Activated CD4-positive, alpha-beta memory T cell treated with anti-CD3 and anti-CD28 coated beads for 36 hours (primary cell): ENCODE results near the gene MCM3AP. TPM values are rescaled to one million over a fixed set of nuclear protein-coding genes. Genes with fewer than 3 reads are reported as not detected.
"Not testable (repeated sequence)": the region's sequence is repeated elsewhere in the genome, so short reads cannot be mapped to it uniquely, and the experiment has no call there.

Source experiments
- CTCF ChIA-PET: fragments of 350-600 bp; sonication (Branson Sonifier 250); formaldehyde crosslinking; loops from one replicate; lab custom pipeline; 2021; ENCODE audit warnings: antibody characterized with exemption, inconsistent platforms; lab: Charles Lee
- POLR2A ChIA-PET: fragments of 350-600 bp; sonication (Branson Sonifier 250); formaldehyde crosslinking; loops from one replicate; lab custom pipeline; 2021; ENCODE audit warnings: antibody characterized with exemption; lab: Charles Lee
- DNase-seq: peaks from one replicate; pipeline ENCODE4 v3.0.0-alpha.2; 2020
- H3K27ac Mint-ChIP-seq: one replicate; pipeline ENCODE4 v1.8.0; 2021; ENCODE audit warnings: mixed read lengths
- H3K27me3 Mint-ChIP-seq: one replicate; pipeline ENCODE4 v1.8.0; 2021; ENCODE audit warnings: mixed read lengths
- H3K36me3 Mint-ChIP-seq: one replicate; pipeline ENCODE4 v1.8.0; 2021; ENCODE audit warnings: mixed read lengths
- H3K4me1 Mint-ChIP-seq: one replicate; pipeline ENCODE4 v1.8.0; 2021; ENCODE audit warnings: low read depth, mixed read lengths
- H3K4me3 Mint-ChIP-seq: one replicate; pipeline ENCODE4 v1.8.0; 2021; ENCODE audit warnings: mild to moderate bottlenecking, mixed read lengths
- H3K9me3 Mint-ChIP-seq: one replicate; pipeline ENCODE4 v1.8.0; 2021; ENCODE audit warnings: mixed read lengths
- intact Hi-C: fragments of 100-400 bp; cut with micrococcal nuclease; formaldehyde crosslinking; loops from one replicate; pipeline ENCODE4 v1.15.1; 2023
- total RNA-seq, 2 experiments: library from RNA; stranded (reverse); gene quantifications; one replicate each; pipeline ENCODE4 v1.2.3, GENCODE V29; 2021

The MCM3AP gene
- total RNA-seq, 2 experiments from 2014 or later: 117 to 126 TPM

- ChIA-PET CTCF (no interaction called here), POLR2A (no interaction called here)
- intact Hi-C loops: no loop called here
- no peak for DNase-seq
- H3K4me3 Mint-ChIP-seq: no peak overlapping the region
- H3K4me1 Mint-ChIP-seq: no peaks in the 10 kb centered on the region
- no peaks in the 10 kb centered on the region for H3K27me3 Mint-ChIP-seq
- no peak overlapping the region for H3K27ac Mint-ChIP-seq
- peaks cover 3% of the 10 kb centered on the region for H3K36me3 Mint-ChIP-seq
- H3K9me3 Mint-ChIP-seq: no peaks in the 10 kb centered on the region
Observed at GRCh38 chr21:46210378-46211136, 74.9 kb downstream of the MCM3AP start.

DNA sequence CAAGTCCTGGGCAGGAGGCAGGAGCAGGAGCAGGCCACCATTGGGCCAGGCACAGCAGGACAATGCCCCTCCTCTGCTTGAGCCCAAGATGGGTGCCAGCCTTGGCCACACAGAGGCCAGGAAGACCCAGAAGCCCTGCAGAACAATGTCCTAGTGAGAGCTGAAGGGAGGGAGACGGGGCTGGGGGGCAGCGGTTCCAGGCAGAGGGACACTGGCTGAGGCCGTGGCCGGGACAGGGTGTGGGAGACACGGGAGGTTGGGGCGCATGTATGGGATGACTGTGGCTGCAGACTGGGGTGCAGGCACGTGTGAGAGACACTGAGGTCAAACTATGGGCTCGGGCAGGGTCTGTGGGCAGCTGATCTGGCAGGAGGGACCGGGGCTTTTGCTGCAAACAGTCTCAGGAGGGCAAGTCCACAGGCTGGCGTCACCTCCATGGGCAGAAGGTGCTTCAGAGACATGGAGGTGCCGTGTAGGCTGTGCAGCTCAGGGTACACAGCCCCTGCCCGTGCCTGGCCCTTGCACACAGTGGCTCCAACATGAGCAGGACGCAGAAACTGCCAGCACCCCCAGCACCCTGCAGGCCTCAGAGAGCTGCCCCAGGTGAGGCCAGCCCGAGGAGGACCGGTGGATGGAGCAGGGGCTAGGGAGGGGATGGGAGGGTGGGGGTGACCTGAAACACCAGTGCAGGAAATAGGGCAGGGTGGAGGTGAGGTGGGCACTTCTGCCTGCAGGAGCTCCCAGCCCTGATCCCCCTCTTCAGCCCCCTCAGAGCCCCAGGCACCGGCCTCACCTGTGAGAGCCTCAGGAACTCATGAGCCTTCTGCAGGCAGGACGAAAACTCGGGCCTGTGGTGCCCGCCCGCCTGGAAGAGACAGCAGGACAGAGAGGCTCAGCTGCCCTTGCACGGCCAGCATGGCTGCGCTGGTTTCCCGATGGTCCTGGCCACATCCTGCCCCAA is 76.4 kb downstream of the MCM3AP start:
- peaks cover 6% of the 10 kb centered on the region for H3K36me3 Mint-ChIP-seq
- no peak overlapping the region for H3K27ac Mint-ChIP-seq
- CTCF ChIA-PET: no interaction called here
- H3K27me3 Mint-ChIP-seq: no peaks in the 10 kb centered on the region
- no peaks in the 10 kb centered on the region for H3K9me3 Mint-ChIP-seq
- POLR2A ChIA-PET: no interaction called here
- intact Hi-C loops: no loop called here
- no peak overlapping the region for H3K4me3 Mint-ChIP-seq
- no peaks in the 10 kb centered on the region for H3K4me1 Mint-ChIP-seq
- DNase-seq: no peak

DNA sequence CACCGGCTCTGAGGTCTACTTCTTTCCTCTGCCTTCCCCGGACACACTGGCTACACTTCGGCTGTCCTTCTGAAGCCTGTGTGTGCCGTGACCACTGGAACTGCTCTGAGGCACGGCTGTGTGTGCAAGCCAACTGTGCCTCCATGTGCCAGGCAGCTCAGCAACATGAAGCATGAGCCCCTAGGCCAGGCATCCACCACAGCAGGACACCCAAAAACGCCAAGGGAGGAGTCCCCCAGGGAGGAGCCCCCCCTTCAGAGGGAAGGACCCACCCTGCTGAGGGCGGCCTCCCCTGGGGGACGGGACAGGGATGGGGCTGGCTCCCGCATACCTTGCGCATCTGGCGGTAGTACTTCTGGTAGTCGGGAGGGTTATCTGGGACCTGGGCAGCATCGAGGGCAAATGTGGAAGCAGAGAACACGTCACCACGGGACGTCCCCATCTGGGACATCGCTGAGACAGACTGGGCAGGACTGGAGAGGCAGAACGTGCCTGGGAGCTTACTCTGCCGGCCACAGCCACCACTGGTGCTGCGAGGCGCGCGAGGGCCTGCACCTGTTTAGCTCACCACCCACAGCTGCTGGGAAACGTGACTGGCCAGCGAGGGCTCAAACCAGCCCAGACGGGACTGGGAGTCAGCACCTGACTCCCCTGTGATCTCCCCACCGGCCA is 77.4 kb downstream of the MCM3AP start:
- no peak overlapping the region for H3K4me3 Mint-ChIP-seq
- no peaks in the 10 kb centered on the region for H3K27me3 Mint-ChIP-seq
- no peak overlapping the region for H3K27ac Mint-ChIP-seq
- DNase-seq: no peak
- ChIA-PET POLR2A (no interaction called here), CTCF (no interaction called here)
- no peaks in the 10 kb centered on the region for H3K9me3 Mint-ChIP-seq
- intact Hi-C loops: no loop called here
- H3K4me1 Mint-ChIP-seq: no peaks in the 10 kb centered on the region
- H3K36me3 Mint-ChIP-seq: peaks cover 6% of the 10 kb centered on the region

GRCh38 chr21:46207006-46207919 is 78.1 kb downstream of the MCM3AP start:
- DNase-seq: no peak
- no peaks in the 10 kb centered on the region for H3K9me3 Mint-ChIP-seq
- no peaks in the 10 kb centered on the region for H3K27me3 Mint-ChIP-seq
- peaks cover 6% of the 10 kb centered on the region for H3K36me3 Mint-ChIP-seq
- no peak overlapping the region for H3K4me3 Mint-ChIP-seq
- intact Hi-C loops: no loop called here
- no peak overlapping the region for H3K27ac Mint-ChIP-seq
- ChIA-PET CTCF (interaction anchor here (1.0 kb wide), 1 partner anchor 64 kb away, joined by 4 read pairs; no protein-coding TSS in a partner anchor), POLR2A (no interaction called here)
- H3K4me1 Mint-ChIP-seq: no peaks in the 10 kb centered on the region

GRCh38 chr21:46206163-46207005 is 79.0 kb downstream of the MCM3AP start:
- Mint-ChIP-seq H3K27ac (no peak overlapping the region), H3K27me3 (no peaks in the 10 kb centered on the region), H3K9me3 (no peaks in the 10 kb centered on the region), H3K36me3 (peaks cover 6% of the 10 kb centered on the region), H3K4me3 (no peak overlapping the region), H3K4me1 (no peaks in the 10 kb centered on the region)
- ChIA-PET CTCF (interaction anchor here (1.0 kb wide), 1 partner anchor 63 kb away, joined by 4 read pairs; no protein-coding TSS in a partner anchor), POLR2A (no interaction called here)
- intact Hi-C loops: no loop called here
- no peak for DNase-seq

DNA sequence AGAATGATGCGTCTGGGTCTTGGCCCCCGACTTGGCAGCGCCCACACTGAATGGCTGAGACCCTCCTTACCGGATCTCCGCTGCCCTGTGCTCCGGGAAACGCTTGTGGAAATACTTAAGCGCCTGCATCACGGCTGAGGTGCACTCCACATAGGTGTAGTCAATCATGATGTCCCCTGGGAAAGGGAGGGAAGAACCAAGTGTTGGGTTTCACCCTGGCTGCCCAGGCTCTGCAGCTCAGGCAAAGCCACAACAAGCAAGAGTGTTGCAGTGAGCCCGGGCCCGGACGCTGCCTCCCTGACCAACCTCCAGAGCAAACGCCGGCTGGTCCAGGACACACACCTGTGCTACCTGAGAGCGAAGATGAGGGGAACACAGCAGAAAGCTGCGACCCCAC is 79.6 kb downstream of the MCM3AP start:
- Mint-ChIP-seq H3K4me3 (no peak overlapping the region), H3K27ac (no peak overlapping the region), H3K4me1 (no peaks in the 10 kb centered on the region), H3K36me3 (peaks cover 6% of the 10 kb centered on the region), H3K9me3 (no peaks in the 10 kb centered on the region), H3K27me3 (no peaks in the 10 kb centered on the region)
- ChIA-PET POLR2A (no interaction called here), CTCF (no interaction called here)
- DNase-seq: no peak
- intact Hi-C loops: no loop called here

DNA sequence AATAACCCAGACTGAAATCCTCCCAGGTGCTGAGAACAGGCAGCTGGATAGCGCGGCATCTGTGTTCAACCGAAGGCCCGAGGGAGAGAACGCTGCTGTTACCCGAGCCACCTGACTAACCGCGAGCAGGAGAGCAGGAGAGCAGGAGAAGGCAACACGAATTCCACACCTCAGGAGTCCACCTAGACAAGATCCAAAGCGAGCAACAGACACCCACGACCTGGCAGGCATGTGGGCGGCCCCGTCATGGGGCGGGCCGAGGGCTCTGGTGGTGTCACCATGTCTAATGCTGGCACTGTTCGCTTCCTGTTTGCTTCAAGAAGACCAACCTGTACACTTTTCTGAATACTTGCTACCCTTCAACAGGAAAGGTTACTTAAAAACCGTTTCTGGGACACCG is 80.2 kb downstream of the MCM3AP start:
- DNase-seq: no peak
- no peak overlapping the region for H3K27ac Mint-ChIP-seq
- H3K9me3 Mint-ChIP-seq: no peaks in the 10 kb centered on the region
- intact Hi-C loops: no loop called here
- no peak overlapping the region for H3K4me3 Mint-ChIP-seq
- no peaks in the 10 kb centered on the region for H3K27me3 Mint-ChIP-seq
- ChIA-PET CTCF (no interaction called here), POLR2A (no interaction called here)
- H3K4me1 Mint-ChIP-seq: no peaks in the 10 kb centered on the region
- peaks cover 6% of the 10 kb centered on the region for H3K36me3 Mint-ChIP-seq

- no peak overlapping the region for H3K4me3 Mint-ChIP-seq
- H3K27me3 Mint-ChIP-seq: no peaks in the 10 kb centered on the region
- intact Hi-C loops: no loop called here
- no peaks in the 10 kb centered on the region for H3K9me3 Mint-ChIP-seq
- DNase-seq: no peak
- peaks cover 19% of the 10 kb centered on the region for H3K36me3 Mint-ChIP-seq
- H3K4me1 Mint-ChIP-seq: no peaks in the 10 kb centered on the region
- CTCF ChIA-PET: interaction anchor here (0.6 kb wide), 1 partner anchor 65 kb away, joined by 3 read pairs; no protein-coding TSS in a partner anchor
- no peak overlapping the region for H3K27ac Mint-ChIP-seq
- POLR2A ChIA-PET: no interaction called here
Observed at GRCh38 chr21:46203203-46203600, 82.2 kb downstream of the MCM3AP start.

DNA sequence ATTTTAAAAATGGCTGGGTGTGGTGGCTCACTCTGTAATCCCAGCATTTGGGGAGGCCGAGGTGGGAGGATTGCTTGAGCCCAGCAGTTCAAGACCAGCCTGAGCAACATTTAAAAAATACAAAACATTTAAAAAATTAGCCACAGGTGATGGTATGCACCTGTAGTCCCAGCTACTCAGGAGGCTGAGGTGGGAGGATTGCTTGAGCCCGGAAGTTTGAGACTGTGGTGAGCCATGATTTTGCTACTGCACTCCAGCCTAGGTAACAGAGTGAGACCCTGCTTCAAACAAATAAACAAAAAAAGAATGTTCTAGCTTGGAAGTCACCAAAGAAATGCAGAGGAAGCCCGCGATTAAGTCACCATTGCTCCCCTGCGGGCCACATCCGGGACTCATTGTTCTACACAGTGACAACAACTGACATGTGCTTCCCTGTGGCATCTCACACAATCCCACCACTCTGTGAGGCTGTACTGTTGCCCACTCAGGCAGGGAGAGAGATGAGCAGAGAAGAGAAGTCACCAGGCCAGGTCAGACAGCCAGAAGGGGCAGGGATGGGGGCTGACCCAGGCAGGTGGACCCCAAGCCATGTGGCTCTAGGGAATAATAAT is 82.7 kb downstream of the MCM3AP start:
- no peak overlapping the region for H3K27ac Mint-ChIP-seq

DNA sequence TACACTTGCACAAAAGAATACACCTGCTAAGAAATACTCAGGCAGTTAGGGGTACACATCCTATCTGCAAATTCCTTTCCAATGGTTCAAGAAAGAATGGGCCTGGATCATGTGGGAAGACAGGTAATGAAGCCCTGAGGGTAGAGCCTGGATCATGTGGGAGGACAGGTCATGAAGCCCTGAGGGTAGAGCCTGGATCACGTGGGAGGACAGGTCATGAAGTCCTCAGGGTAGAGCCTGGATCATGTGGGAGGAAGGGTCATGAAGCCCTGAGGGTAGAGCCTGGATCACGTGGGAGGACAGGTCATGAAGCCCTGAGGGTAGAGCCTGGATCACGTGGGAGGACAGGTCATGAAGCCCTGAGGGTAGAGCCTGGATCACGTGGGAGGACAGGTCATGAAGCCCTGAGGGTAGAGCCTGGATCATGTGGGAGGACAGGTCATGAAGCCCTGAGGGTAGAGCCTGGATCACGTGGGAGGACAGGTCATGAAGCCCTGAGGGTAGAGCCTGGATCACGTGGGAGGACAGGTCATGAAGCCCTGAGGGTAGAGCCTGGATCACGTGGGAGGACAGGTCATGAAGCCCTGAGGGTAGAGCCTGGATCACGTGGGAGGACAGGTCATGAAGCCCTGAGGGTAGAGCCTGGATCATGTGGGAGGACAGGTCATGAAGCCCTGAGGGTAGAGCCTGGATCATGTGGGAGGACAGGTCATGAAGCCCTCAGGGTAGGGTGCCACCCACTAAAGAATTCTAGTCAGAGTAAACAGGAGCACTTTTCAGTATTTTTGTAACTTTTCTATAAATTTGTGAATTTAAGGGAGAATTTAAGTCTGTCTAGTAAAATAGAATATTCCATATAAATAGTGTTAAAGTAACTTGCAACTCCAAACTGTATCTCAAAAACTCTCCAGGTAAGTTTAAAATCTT is 84.3 kb downstream of the MCM3AP start:
- H3K4me3 Mint-ChIP-seq, intact Hi-C loops, H3K27me3 Mint-ChIP-seq, POLR2A ChIA-PET, H3K4me1 Mint-ChIP-seq, H3K9me3 Mint-ChIP-seq, H3K27ac Mint-ChIP-seq, CTCF ChIA-PET, DNase-seq: not testable (repeated sequence)
- peaks cover 22% of the 10 kb centered on the region for H3K36me3 Mint-ChIP-seq

More for the DNA sequence above, 82.7 kb downstream of the MCM3AP start:
- no peaks in the 10 kb centered on the region for H3K4me1 Mint-ChIP-seq
- peaks cover 19% of the 10 kb centered on the region for H3K36me3 Mint-ChIP-seq
- DNase-seq: no peak
- CTCF ChIA-PET: interaction anchor here (0.6 kb wide), 1 partner anchor 65 kb away, joined by 3 read pairs; no protein-coding TSS in a partner anchor
- no peak overlapping the region for H3K4me3 Mint-ChIP-seq
- POLR2A ChIA-PET: no interaction called here
- intact Hi-C loops: no loop called here
- H3K27me3 Mint-ChIP-seq: no peaks in the 10 kb centered on the region
- no peaks in the 10 kb centered on the region for H3K9me3 Mint-ChIP-seq
